Measurements from ENCODE around the gene ADAMTS3. TPM values are rescaled to one million over a fixed set of nuclear protein-coding genes. Genes with fewer than 3 reads are reported as not detected.

ADAMTS3 gene
- total and polyA plus RNA-seq, 3 experiments from 2014 or later, result not detected

- H3K36me3 ChIP-seq (ENCODE audit: insufficient read depth, low read length), result no peaks in the 10 kb centered on the region
- H3K27ac Mint-ChIP-seq, result no peak overlapping the region
- no peaks in the 10 kb centered on the region for H3K4me1 Mint-ChIP-seq
- H3K4me3 ChIP-seq (ENCODE audit: low read length), result no peak overlapping the region
- ChIA-PET CTCF (no interaction called here), POLR2A (no interaction called here)
- no peaks in the 10 kb centered on the region for H3K36me3 Mint-ChIP-seq
- H3K9me3 Mint-ChIP-seq, result no peaks in the 10 kb centered on the region
- H3K4me3 Mint-ChIP-seq, result no peak overlapping the region
- no peak for DNase-seq
- H3K27ac ChIP-seq (ENCODE audit: low read depth, low read length), result no peak overlapping the region
- H3K27me3 ChIP-seq (ENCODE audit: insufficient read depth, low read length, poor library complexity, severe bottlenecking), result no peaks in the 10 kb centered on the region
- no peaks in the 10 kb centered on the region for H3K4me1 ChIP-seq (ENCODE audit: insufficient read depth, low read length)
- H3K27me3 Mint-ChIP-seq, result no peaks in the 10 kb centered on the region
- no peaks in the 10 kb centered on the region for H3K9me3 ChIP-seq (ENCODE audit: low read length)
Observed at GRCh38 chr4:72410158-72410557, 158.9 kb downstream of the ADAMTS3 start.

- Mint-ChIP-seq H3K27ac (no peak overlapping the region), H3K36me3 (no peaks in the 10 kb centered on the region), H3K9me3 (no peaks in the 10 kb centered on the region), H3K4me1 (no peaks in the 10 kb centered on the region), H3K4me3 (no peak overlapping the region), H3K27me3 (no peaks in the 10 kb centered on the region)
- Histone ChIP-seq H3K36me3 (ENCODE audit: insufficient read depth, low read length) (no peaks in the 10 kb centered on the region), H3K27ac (ENCODE audit: low read depth, low read length) (no peak overlapping the region), H3K4me1 (ENCODE audit: insufficient read depth, low read length) (no peaks in the 10 kb centered on the region), H3K9me3 (ENCODE audit: low read length) (no peaks in the 10 kb centered on the region), H3K4me3 (ENCODE audit: low read length) (no peak overlapping the region), H3K27me3 (ENCODE audit: insufficient read depth, low read length, poor library complexity, severe bottlenecking) (no peaks in the 10 kb centered on the region)
- CTCF ChIA-PET, result no interaction called here
- POLR2A ChIA-PET, result no interaction called here
- DNase-seq, result no peak
Observed at GRCh38 chr4:72408568-72408967, 160.5 kb downstream of the ADAMTS3 start.

- Mint-ChIP-seq H3K36me3 (no peaks in the 10 kb centered on the region), H3K27ac (no peak overlapping the region), H3K9me3 (no peaks in the 10 kb centered on the region), H3K27me3 (no peaks in the 10 kb centered on the region), H3K4me3 (no peak overlapping the region), H3K4me1 (no peaks in the 10 kb centered on the region)
- Histone ChIP-seq H3K4me3 (ENCODE audit: low read length) (no peak overlapping the region), H3K9me3 (ENCODE audit: low read length) (no peaks in the 10 kb centered on the region), H3K4me1 (ENCODE audit: insufficient read depth, low read length) (no peaks in the 10 kb centered on the region), H3K27me3 (ENCODE audit: insufficient read depth, low read length, poor library complexity, severe bottlenecking) (no peaks in the 10 kb centered on the region), H3K27ac (ENCODE audit: low read depth, low read length) (no peak overlapping the region), H3K36me3 (ENCODE audit: insufficient read depth, low read length) (no peaks in the 10 kb centered on the region)
- POLR2A ChIA-PET, result no interaction called here
- CTCF ChIA-PET, result no interaction called here
- no peak for DNase-seq
Observed at GRCh38 chr4:72405417-72405816, 163.6 kb downstream of the ADAMTS3 start.

- no peak for DNase-seq
- Histone ChIP-seq H3K9me3 (ENCODE audit: low read length) (no peaks in the 10 kb centered on the region), H3K36me3 (ENCODE audit: insufficient read depth, low read length) (no peaks in the 10 kb centered on the region), H3K27ac (ENCODE audit: low read depth, low read length) (no peak overlapping the region), H3K27me3 (ENCODE audit: insufficient read depth, low read length, poor library complexity, severe bottlenecking) (no peaks in the 10 kb centered on the region), H3K4me1 (ENCODE audit: insufficient read depth, low read length) (no peaks in the 10 kb centered on the region), H3K4me3 (ENCODE audit: low read length) (no peak overlapping the region)
- Mint-ChIP-seq H3K27me3 (no peaks in the 10 kb centered on the region), H3K4me3 (no peak overlapping the region), H3K36me3 (no peaks in the 10 kb centered on the region), H3K4me1 (no peaks in the 10 kb centered on the region), H3K9me3 (no peaks in the 10 kb centered on the region), H3K27ac (no peak overlapping the region)
- ChIA-PET POLR2A (no interaction called here), CTCF (no interaction called here)
Observed at GRCh38 chr4:72397314-72397713, 171.7 kb downstream of the ADAMTS3 start.

- DNase-seq, result no peak
- CTCF ChIA-PET, result no interaction called here
- no peak overlapping the region for H3K27ac Mint-ChIP-seq
Observed at GRCh38 chr4:72394012-72394663, 174.9 kb downstream of the ADAMTS3 start.

GRCh38 chr4:72391281-72391680 is 177.7 kb downstream of the ADAMTS3 start:
- Histone ChIP-seq H3K36me3 (ENCODE audit: insufficient read depth, low read length) (no peaks in the 10 kb centered on the region), H3K4me1 (ENCODE audit: insufficient read depth, low read length) (no peaks in the 10 kb centered on the region), H3K27ac (ENCODE audit: low read depth, low read length) (no peak overlapping the region), H3K4me3 (ENCODE audit: low read length) (no peak overlapping the region), H3K27me3 (ENCODE audit: insufficient read depth, low read length, poor library complexity, severe bottlenecking) (no peaks in the 10 kb centered on the region), H3K9me3 (ENCODE audit: low read length) (no peaks in the 10 kb centered on the region)
- CTCF ChIA-PET, result no interaction called here
- DNase-seq, result no peak
- POLR2A ChIA-PET, result no interaction called here
- Mint-ChIP-seq H3K27ac (no peak overlapping the region), H3K4me1 (no peaks in the 10 kb centered on the region), H3K27me3 (no peaks in the 10 kb centered on the region), H3K4me3 (no peak overlapping the region), H3K9me3 (no peaks in the 10 kb centered on the region), H3K36me3 (no peaks in the 10 kb centered on the region)

More at GRCh38 chr4:72394012-72394663, 174.9 kb downstream of the ADAMTS3 start:
- H3K4me1 ChIP-seq (ENCODE audit: insufficient read depth, low read length), result no peaks in the 10 kb centered on the region
- Mint-ChIP-seq H3K4me1 (no peaks in the 10 kb centered on the region), H3K9me3 (no peaks in the 10 kb centered on the region), H3K27me3 (no peaks in the 10 kb centered on the region), H3K4me3 (no peak overlapping the region), H3K36me3 (no peaks in the 10 kb centered on the region)
- POLR2A ChIA-PET, result no interaction called here
- no peak overlapping the region for H3K27ac ChIP-seq (ENCODE audit: low read depth, low read length)
- no peak overlapping the region for H3K4me3 ChIP-seq (ENCODE audit: low read length)
- H3K36me3 ChIP-seq (ENCODE audit: insufficient read depth, low read length), result no peaks in the 10 kb centered on the region
- no peaks in the 10 kb centered on the region for H3K27me3 ChIP-seq (ENCODE audit: insufficient read depth, low read length, poor library complexity, severe bottlenecking)
- H3K9me3 ChIP-seq (ENCODE audit: low read length), result no peaks in the 10 kb centered on the region

- H3K4me3 Mint-ChIP-seq, result no peak overlapping the region
- H3K4me1 ChIP-seq (ENCODE audit: insufficient read depth, low read length), result no peaks in the 10 kb centered on the region
- no peaks in the 10 kb centered on the region for H3K27me3 Mint-ChIP-seq
- no peaks in the 10 kb centered on the region for H3K4me1 Mint-ChIP-seq
- H3K9me3 Mint-ChIP-seq, result no peaks in the 10 kb centered on the region
- ChIA-PET POLR2A (no interaction called here), CTCF (no interaction called here)
- no peaks in the 10 kb centered on the region for H3K9me3 ChIP-seq (ENCODE audit: low read length)
- H3K36me3 Mint-ChIP-seq, result no peaks in the 10 kb centered on the region
- H3K27me3 ChIP-seq (ENCODE audit: insufficient read depth, low read length, poor library complexity, severe bottlenecking), result no peaks in the 10 kb centered on the region
- H3K27ac ChIP-seq (ENCODE audit: low read depth, low read length), result no peak overlapping the region
- no peak overlapping the region for H3K4me3 ChIP-seq (ENCODE audit: low read length)
- DNase-seq, result no peak
- H3K27ac Mint-ChIP-seq, result no peak overlapping the region
- no peaks in the 10 kb centered on the region for H3K36me3 ChIP-seq (ENCODE audit: insufficient read depth, low read length)
Observed at GRCh38 chr4:72390409-72390808, 178.6 kb downstream of the ADAMTS3 start.

GRCh38 chr4:72388521-72388920 is 180.5 kb downstream of the ADAMTS3 start:
- Mint-ChIP-seq H3K27me3 (no peaks in the 10 kb centered on the region), H3K4me3 (no peak overlapping the region), H3K36me3 (no peaks in the 10 kb centered on the region), H3K27ac (no peak overlapping the region), H3K4me1 (no peaks in the 10 kb centered on the region), H3K9me3 (no peaks in the 10 kb centered on the region)
- H3K4me3 ChIP-seq (ENCODE audit: low read length), result no peak overlapping the region
- no peaks in the 10 kb centered on the region for H3K27me3 ChIP-seq (ENCODE audit: insufficient read depth, low read length, poor library complexity, severe bottlenecking)
- H3K36me3 ChIP-seq (ENCODE audit: insufficient read depth, low read length), result no peaks in the 10 kb centered on the region
- no peak for DNase-seq
- no peaks in the 10 kb centered on the region for H3K4me1 ChIP-seq (ENCODE audit: insufficient read depth, low read length)
- ChIA-PET CTCF (no interaction called here), POLR2A (no interaction called here)
- H3K9me3 ChIP-seq (ENCODE audit: low read length), result no peaks in the 10 kb centered on the region
- H3K27ac ChIP-seq (ENCODE audit: low read depth, low read length), result no peak overlapping the region

GRCh38 chr4:72387959-72388358 is 181.1 kb downstream of the ADAMTS3 start:
- H3K27ac Mint-ChIP-seq, result no peak overlapping the region
- Histone ChIP-seq H3K9me3 (ENCODE audit: low read length) (no peaks in the 10 kb centered on the region), H3K36me3 (ENCODE audit: insufficient read depth, low read length) (no peaks in the 10 kb centered on the region), H3K27me3 (ENCODE audit: insufficient read depth, low read length, poor library complexity, severe bottlenecking) (no peaks in the 10 kb centered on the region), H3K4me1 (ENCODE audit: insufficient read depth, low read length) (no peaks in the 10 kb centered on the region), H3K4me3 (ENCODE audit: low read length) (no peak overlapping the region), H3K27ac (ENCODE audit: low read depth, low read length) (no peak overlapping the region)
- DNase-seq, result no peak
- ChIA-PET POLR2A (no interaction called here), CTCF (no interaction called here)
- H3K9me3 Mint-ChIP-seq, result no peaks in the 10 kb centered on the region
- no peaks in the 10 kb centered on the region for H3K27me3 Mint-ChIP-seq
- H3K36me3 Mint-ChIP-seq, result no peaks in the 10 kb centered on the region
- no peaks in the 10 kb centered on the region for H3K4me1 Mint-ChIP-seq
- H3K4me3 Mint-ChIP-seq, result no peak overlapping the region

All from CD8-positive, alpha-beta memory T cell (primary cell).